HG03469 (cell line): ENCODE measurements around the gene PGK1.
"Not testable (repeated sequence)": the region's sequence is repeated elsewhere in the genome, so short reads cannot be mapped to it uniquely, and the experiment has no call there.

Experiments used
- ATAC-seq: cut with Tn5 transposase; IDR thresholded peaks from one replicate; pipeline ENCODE4 v1.9.1; 2021; ENCODE audit warnings: mild to moderate bottlenecking, moderate library complexity, moderate number of reproducible peaks; ENCODE audit not compliant: unreplicated experiment

The PGK1 gene

DNA sequence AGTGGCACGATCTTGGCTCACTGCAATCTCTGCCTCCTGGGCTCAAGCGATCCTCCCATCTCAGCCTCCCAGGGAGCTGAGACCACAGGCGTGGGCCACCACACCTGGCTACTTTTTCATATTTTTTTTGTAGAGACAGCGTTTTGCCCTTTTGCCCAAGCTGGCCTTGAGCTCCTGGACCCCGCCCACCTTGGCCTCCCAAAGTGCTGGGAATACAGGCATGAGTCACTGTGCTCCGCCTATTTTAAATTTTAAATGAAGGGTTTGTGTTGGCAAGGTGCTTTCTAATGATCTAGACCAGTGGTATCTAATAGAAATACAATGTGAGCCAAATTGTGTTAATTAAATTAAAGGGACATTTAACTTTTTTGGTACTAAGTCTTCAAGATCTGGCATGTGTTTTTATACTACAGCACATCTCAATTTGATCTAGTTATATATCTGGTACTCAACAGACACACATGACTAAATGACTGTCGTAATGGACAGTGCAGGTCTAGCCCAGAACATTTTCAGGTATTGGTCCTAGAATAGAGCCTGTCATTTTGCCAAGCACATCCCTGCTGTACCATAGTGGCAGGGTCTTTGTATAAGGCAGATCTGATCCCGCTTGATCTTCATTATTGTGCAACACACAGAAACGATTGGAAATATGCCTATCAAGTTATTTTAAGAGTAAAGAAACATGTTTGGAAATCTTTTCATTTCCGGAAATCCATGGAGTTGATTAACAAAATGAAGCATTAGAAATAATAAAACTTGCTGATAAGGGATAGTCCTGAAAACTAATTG lies 7.3 kb downstream of the PGK1 start:
- no peak for ATAC-seq

DNA sequence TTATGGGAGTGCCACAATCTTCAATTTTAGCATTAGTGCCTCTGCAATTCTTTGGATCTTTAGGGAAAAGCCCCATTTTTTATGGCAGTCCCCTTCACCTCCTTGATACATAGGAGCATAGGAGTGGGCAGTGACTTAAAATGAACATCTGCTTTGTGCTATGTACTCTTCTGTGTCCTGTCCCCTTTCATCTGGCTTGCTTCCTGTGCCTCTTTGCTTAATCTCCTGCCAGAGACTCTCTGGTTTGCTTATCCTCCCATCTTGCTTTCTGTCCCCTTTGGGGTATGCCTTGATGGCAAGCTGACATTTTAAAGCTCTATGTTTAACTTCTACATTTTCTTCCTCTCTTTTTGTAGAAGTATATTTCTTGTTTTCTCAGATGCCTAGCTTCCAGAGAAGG lies 12.3 kb downstream of the PGK1 start:
- ATAC-seq, result no peak

DNA sequence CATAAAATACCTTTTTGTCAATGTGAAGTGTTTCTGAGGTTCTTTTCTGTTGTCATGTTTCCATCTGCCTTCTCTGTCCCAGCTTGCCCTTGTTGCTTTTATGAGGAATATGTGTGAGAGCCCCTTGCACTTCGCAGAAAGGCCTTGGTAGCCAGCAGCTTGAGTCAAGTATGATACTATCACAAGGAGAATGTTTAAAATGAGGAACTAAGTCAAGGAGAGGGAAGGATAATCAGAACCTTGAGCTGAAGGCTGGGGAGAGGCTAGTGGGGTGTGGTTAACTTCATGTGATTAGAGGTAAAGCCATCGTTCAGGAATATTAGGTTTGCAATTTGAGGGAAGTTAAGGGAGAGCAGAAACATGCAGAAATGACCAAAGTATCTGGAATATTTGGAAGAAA lies 12.7 kb downstream of the PGK1 start:
- no peak for ATAC-seq

DNA sequence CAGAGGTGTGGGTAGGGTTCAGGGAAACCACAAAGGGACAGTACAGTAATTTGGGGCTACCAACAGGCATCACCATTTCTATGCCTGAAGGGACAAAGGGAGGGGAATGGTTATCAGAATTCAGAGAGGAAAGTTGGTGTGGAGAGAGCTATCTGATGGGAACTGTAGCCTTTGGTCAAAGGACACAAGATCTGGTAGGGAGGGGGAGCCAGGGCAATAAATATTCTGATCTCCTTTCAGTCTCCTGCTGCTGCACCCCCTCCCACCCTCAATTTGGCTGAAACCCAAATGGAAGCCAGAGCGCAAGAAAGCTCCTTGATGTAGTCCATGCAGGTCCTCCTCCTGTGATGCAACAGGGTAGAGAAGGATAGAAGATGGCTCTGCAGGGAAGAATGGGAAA lies 14.6 kb downstream of the PGK1 start:
- ATAC-seq, result no peak

DNA sequence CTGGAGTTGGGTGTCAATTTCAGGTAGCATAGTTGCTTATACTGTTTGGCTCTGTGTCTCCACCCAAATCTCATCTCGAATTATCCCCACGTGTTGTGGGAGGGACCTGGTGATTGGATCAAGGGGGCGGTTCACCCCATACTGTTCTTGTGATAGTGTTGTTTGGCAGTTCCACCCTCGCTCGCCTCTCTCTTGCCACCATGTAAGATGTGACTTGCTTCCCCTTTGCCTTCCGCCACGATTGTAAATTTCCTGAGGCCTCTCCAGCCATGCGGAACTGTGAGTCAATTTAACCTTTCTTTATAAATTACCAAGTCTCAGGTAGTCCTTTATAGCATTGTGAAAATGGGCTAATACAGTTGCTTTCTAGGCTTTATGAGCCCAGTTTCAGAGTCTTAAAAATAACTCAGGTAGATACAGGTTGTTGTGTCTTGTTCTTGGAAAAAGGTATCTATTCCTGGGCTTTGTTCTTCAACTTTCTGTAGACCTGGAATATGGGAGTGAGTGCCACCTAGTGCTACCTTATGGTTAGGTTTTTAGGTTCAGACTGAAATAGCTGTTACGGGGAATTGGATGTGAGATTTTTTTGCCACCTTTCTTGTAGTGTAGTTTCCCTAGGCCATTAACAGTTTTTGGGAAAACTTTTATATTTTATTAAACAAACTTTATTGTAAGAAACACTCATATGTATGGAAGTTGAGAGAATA lies 15.6 kb downstream of the PGK1 start:
- ATAC-seq, result no peak

DNA sequence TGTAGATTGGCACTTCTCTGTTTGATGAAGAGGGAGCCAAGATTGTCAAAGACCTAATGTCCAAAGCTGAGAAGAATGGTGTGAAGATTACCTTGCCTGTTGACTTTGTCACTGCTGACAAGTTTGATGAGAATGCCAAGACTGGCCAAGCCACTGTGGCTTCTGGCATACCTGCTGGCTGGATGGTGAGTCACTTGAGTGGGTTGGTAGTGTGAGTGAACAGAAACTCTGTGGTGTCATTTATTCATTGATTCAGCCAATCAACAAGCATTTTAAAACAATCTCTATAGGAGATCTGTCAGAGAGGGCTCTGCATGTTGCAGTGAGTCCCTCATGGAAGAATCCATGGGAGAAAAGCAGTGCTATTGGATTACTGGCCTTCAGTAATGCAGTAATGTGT lies 19.1 kb downstream of the PGK1 start:
- no peak for ATAC-seq

DNA sequence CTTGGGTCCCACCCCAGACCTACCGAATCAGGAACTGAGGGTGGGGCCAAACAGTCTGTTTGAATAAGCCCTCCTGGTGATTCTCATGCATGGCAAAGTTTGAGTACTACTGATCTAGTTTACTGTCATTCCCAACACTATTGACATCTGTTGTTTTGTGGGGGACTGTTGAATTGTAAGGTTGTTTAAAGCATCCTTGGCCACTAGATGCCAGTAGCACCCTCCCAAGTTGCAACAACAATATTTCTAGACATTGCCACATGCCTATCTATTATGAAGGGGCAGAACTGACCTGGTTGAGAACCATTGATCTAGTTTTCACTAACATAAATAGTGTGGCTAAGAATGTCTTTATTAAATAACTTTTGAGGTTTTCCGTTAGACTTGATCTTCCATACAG lies 20.3 kb downstream of the PGK1 start:
- no peak for ATAC-seq

DNA sequence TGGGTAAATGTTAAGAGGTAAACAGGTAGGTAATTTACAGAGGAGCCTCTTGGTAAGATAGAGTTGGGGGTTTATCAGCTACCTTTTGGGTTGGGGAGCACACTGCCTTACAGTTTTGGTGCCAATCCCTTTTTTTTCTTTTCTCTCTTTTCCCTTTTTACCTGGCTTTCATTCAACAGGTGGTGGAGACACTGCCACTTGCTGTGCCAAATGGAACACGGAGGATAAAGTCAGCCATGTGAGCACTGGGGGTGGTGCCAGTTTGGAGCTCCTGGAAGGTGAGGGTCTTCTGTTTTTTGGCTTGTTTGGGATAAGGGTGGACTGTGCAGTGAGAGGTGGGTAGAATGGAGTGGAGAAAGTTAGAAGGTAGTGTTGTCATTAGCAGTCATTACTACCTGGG lies 21.1 kb downstream of the PGK1 start:
- ATAC-seq, result no peak

DNA sequence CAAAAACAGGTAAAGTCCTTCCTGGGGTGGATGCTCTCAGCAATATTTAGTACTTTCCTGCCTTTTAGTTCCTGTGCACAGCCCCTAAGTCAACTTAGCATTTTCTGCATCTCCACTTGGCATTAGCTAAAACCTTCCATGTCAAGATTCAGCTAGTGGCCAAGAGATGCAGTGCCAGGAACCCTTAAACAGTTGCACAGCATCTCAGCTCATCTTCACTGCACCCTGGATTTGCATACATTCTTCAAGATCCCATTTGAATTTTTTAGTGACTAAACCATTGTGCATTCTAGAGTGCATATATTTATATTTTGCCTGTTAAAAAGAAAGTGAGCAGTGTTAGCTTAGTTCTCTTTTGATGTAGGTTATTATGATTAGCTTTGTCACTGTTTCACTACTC lies 21.7 kb downstream of the PGK1 start:
- ATAC-seq, result not testable (repeated sequence)

DNA sequence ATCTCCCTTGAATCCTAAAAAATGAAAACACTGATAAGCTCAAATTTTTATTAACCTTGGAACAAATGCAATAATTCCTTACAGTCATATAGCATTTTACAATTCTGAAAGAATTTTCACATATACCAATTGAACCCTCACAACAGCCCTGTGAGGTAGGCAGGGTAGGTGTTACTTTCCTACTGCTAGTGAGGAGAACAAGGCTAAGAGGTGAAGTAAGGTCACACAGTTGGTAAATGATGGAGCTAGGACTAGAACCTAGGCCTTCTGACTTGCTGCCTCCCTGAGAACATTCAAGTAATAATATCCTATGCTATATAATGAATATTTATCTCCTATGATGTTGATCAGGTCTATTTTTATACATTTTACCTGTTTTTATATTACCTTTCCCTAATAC lies 25.7 kb downstream of the PGK1 start:
- no peak for ATAC-seq

DNA sequence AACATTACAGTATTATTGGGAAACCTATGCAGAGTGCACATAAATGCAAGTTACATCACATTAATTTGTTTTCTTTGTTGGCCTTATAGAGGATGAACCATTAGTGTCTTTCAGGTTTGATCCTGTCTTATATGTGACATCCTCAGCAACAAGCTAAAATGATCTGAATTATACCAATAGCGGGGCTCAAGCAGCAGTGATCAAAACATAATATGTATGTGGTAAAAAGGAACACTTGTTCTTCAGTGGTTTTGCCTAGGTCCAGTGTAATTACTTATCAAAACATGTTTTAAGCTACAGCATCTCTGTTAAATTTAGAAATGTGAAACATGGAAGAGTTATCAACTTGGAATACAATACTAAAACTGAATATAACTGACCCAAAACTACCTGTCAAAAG lies 26.3 kb downstream of the PGK1 start:
- no peak for ATAC-seq

DNA sequence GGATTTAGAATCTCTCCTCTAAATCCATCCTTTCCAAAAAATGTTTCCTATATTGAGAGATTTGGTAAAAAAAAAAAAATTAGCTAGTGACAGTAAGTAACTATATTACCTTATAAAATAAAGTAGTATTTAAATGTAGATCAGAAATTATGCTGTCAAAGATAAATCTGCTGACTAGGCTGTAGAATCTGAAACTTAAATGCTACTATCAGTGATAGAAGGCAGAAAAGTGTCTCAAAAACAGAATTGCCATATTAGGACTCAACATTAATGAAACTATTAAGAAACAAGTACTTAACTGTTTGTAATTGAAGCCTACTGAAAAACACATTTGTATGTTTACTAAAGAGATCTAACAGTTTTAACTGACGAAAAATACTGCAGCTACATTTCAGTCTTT lies 27.1 kb downstream of the PGK1 start:
- ATAC-seq, result no peak

DNA sequence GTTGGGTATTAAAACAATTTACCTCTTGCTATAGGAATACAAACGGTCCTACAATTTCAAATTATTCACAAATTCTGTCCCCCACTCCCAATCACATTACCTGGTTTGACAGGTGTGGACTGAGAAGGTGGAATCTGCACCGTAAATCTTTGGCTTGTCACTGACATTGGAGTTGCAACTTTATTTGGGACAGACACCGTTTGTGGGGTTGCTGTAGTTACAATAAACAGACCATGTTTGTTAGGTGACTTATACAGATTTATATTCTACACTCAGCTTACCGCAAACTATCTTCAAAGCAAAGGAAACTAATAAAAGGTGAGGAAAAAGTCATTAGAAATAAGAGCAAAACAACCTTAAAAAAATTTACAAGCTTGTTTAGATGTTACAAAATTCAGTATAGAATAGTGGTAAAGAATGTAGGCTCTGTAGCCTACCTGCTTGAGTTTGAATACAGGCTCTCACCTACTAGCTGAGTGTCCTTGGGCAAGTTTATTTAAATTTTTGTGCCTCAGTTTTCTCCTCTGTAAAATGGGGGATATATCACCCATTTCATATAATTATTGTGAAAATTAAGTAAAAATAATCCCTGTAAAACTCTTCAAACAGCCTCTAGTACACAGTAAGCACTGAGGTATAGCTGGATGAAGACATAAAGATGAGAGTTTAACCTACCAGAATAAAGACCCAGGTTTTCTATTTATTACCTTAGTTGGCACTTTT lies 29.4 kb downstream of the PGK1 start:
- ATAC-seq, result no peak

DNA sequence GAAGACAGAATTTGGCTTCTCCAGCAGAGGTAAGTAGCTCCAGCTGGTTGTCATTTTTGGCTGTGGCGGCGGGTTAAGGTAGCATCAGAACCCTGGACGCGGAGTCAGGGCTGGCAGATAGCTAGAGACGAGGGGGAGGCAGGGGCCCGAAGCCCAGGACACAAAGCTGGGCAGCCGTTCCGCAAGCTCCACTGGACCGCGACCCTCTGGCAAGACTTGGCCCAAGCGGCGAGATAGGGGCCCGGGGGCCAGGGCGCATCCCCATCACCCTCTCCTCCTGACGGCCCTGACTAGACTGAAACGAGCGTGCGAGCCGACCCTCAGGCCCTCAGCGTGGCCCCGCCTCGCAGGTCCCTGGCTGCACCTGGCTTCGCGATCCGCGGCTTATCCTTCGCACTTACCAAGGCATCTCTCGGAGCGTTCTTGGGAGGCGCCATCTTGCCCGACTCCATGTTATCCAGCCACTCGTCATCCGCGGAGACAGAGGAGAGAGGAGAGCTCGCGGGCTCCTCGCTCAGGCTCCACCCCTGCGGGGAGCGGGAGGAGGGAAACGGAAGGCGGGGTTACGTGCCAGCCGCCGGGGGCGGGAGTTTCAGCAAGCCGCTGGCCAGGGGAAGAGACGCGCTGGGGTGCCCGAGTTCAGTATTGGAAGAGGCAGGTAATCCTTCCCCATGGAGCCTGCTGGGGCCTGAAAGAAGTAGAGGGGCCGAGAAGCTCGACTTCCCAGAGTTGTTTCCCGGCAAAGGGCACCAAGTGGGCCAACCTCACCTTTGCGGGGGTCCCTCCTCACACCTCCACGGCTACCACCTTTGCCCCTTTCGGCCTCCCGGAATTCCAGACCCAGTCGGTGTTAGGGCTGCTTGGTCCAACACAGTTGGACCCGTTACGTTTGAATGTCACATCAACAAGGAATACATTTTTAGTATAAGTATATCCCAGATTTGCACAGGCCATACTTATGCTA lies 35.4 kb downstream of the PGK1 start, which contains the start of gene TAF9B:
TSS of gene TAF9B (minus strand) at position 491 of the 964 bp plus-strand sequence. CDS start at position 452, 39 bp downstream.
- ATAC-seq, result peak; percentile 91

DNA sequence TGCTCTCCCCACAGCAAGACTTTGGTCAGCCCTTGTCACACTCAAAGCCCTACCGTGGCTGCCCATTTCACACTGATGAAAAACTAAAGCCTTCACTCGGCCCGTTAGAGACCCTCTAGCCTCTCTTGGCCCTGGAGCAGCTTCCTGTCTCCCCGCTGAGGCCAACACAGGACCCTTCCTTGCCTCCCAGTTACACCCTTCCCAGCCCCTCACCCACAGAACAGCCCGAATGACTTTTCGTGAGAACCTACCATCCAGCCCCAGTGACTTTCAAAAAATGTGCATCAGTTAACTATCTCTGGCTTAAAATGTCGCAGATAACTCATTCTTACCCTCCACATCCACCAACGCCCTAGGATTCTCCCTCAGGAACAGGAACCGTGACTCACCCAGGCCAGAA lies 36.2 kb downstream of the PGK1 start:
- no peak for ATAC-seq

DNA sequence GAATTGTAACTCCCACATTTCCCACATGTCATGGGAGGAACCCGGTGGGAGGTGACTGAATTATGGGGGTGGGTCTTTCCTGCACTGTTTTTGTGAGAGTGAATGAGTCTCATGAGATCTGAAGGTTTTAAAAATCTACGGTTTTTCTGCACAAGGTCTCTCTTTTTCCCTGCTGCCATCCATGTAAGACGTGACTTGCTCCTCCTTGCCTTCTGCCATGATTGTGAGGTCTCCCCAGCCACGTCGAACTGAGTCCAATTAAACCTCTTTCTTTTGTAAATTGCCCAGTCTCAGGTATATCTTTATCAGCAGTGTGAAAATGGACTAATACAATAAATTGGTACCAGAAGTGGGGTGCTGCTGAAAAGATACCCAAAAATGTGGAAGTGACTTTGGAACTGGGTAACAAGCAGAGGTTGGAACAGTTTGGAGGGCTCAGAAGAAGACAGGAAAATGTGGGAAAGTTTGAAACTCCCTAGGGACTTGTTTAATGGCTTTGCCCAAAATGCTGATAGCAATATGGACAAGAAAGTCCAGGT lies 43.0 kb downstream of the PGK1 start:
- not testable (repeated sequence) for ATAC-seq

DNA sequence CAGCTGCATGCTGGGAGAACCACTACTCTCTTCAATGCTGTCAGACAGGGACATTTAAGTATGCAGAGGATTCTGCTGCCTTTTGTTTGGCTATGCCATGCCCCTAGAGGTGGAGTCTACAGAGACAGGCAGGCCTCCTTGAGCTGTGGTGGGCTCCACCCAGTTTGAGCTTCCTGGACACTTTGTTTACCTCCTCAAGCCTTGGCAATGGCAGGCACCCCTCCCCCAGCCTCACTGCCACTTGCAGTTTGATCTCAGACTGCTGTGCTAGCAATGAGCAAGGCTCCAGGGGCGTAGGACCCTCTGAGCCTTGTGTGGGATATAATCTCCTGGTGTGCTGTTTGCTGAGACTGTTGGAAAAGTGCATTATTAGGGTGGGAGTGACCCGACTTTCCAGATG lies 53.3 kb downstream of the PGK1 start:
- not testable (repeated sequence) for ATAC-seq

DNA sequence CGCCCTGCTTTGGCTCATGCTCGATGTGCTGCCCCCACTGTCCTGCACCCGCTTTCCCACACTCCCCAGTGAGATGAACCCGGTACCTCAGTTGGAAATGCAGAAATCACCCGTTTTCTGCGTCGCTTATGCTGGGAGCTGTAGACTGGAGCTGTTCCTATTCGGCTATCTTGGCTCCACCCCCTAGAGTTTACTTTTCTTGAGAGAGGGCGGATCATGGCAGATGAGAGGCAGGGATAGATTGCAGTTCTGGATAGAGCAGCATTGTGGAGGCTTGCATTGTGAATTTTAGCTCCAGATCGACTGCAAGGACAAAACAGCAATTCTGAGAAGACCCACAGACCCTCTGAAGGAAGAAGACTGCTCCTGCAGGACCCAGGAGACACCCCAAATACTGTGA lies 53.8 kb downstream of the PGK1 start:
- not testable (repeated sequence) for ATAC-seq

DNA sequence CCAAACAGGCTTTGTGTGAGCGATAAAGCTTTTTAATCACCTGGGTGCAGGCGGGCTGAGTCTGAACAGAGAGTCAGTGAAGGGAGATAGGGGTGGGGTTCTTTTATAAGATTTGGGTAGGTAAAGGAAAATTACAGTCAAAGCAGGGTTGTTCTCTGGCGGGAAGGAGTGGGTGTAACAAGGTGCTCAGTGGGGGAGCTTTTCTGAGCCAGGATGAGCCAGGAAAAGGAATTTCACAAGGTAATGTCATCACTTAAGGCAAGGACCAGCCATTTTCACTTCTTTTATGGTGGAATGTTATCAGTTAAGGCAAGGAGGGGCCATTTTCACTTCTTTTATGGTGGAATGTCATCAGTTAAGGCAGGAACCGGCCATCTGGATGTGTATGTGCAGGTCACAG lies 56.7 kb downstream of the PGK1 start:
- ATAC-seq, result not testable (repeated sequence)

DNA sequence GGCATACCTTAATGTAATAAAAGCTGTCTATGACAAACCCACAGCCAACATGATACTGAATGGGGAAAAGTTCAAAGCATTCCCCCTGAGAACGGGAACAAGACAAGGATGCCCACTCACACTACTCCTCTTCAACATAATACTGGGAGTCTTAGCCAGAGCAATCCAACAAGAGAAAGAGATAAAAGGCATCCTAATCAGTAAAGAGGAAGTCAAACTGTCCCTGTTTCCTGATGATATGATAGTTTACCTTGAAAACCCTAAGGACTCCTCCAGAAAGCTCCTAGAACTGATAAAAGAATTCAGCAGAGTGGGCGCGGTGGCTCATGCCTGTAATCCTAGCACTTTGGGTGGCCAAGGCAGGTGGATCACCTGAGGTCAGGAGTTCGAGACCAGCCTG lies 59.1 kb downstream of the PGK1 start:
- ATAC-seq, result not testable (repeated sequence)
